GM18499 (cell line): Measurements from ENCODE around the gene RNF133.

ENCODE experiments used
- ATAC-seq: cut with Tn5 transposase; IDR thresholded peaks from one replicate; pipeline ENCODE4 v1.9.1; 2021; ENCODE audit warnings: moderate number of reproducible peaks; ENCODE audit not compliant: insufficient read depth, unreplicated experiment

The RNF133 gene, protein sequence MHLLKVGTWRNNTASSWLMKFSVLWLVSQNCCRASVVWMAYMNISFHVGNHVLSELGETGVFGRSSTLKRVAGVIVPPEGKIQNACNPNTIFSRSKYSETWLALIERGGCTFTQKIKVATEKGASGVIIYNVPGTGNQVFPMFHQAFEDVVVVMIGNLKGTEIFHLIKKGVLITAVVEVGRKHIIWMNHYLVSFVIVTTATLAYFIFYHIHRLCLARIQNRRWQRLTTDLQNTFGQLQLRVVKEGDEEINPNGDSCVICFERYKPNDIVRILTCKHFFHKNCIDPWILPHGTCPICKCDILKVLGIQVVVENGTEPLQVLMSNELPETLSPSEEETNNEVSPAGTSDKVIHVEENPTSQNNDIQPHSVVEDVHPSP

DNA sequence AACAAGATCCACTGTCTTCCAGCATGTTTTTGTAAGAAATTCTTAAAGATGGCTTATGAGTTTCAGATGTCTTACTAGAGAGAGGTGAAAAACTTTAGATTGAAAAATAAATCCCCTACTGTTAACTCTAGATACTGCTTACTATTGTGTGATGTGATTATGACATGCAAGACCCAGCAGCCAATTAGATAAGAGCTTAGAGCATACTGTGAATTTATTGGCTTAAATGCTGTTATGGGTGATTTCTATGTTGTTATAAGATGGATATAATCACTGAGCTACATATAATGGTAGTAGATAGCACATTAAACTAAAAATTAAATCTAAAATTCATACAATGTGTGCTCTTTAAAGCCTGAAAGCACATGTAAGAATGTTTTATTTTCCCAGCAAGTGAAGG is at the start of gene RNF133:
Gene RNF133 (minus strand): TSS at position 101 of the 400 bp plus-strand sequence. CDS start 199 bp downstream, outside the sequence.
- no peak for ATAC-seq

DNA sequence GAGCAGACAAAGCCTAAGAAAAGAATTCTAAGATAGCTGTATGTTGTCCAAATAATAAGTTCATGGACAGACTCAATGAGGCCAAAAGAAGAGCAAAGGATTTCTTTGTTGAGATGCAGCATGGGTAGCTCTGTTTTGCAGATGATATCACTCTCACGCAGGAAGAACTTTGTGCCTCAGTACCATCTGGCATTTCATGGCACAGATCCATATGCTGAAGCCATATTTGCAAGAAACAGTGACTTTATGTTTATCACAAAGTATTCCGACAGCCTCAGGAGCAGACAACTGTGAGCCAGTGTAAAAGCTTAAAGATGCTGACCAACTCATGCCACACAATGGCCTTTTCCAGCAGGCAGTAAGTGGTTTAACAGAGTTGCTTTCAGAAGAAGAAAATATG is 49.3 kb upstream of the RNF133 start:
- no peak for ATAC-seq

DNA sequence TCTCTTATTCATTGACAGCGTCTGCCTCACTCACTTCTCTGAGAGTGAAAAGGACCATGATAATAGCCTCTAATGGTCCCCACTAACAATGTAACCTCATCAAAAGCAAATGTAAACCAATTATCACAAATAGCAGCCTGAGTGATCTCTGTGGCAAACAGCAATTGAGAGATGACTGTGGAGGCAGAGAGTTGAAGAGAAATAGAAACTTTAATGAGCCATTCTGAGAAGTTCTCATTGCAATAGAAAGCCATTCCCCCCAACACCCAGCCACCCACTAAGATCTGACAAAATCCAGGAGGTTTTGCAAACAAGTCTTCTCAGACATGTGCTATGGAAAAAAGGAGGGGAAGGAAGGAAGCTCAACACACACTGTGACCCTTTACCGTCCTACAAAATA is 48.0 kb upstream of the RNF133 start:
- ATAC-seq: no peak

DNA sequence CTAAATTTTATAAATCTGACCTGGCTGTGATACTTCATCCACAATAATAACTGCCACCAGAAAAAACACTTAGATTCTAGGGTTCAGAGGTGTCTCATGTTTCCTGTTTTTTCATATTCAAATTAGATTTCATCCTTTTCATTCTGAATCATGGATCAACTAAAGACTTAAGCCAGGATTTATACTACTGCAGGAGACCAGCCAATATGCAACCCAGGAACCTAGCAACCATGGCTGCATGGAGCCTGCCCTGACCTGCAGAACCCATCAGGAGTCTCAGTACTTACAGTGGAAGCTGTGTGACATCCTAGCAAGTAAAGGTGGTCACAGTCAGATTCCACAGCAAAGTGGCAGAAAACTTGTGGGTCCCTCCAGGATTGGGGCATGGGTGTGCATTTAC is 44.3 kb upstream of the RNF133 start:
- no peak for ATAC-seq

DNA sequence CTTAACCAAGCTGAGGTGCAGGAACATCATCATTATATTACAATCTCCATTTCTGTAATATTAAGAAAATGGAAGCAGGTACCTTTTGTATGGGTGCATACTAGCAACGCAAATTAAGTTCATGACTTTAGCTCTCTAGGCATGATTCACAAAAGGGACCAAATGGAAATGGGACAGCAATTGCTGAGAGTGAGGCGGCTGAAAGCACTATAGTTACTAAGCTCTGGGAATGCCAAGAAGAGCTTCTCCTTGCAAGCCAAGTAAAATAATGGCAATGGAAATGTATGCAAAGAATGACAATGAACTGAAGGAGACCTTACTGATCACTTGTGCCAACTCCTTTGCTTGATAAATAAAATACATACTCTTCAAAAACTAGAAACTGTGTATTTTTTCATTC is 40.0 kb upstream of the RNF133 start:
- no peak for ATAC-seq

DNA sequence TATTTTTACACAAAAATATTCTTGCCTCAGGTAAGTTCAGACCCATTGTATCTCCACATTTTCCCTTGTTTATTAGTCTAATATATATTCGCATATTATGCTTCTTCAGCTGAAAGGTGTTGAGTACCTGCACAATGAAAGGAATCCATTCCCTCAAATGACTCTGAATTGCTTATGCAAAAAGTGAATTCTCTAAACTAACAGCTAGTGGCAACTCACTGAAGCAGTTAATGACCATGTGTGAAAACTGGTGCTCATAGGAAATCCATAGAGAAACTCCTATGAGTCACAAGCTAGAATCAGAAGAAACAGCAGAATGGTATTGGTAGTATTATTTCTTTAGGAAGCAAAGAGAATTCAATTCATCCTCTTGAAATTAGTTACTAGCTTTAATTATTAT is 37.3 kb upstream of the RNF133 start:
- ATAC-seq: no peak

DNA sequence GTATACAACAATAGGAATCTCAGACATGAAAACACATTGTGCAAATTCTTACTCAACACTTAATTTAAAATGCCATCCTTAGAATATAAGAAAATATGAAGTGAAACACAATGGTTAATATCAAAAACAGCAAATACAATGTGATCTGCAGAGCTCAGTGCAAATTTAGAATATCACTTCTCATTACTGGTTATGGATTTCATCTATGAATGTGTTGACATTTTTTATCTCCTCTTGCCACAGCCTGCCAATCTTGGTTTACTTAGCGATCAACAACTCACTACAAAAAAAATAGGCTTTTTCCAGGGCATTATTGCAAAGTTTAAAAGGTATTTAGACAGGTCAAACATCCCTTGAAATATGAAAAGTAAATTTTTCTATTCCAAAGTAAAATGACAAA is 28.8 kb upstream of the RNF133 start:
- ATAC-seq: no peak

DNA sequence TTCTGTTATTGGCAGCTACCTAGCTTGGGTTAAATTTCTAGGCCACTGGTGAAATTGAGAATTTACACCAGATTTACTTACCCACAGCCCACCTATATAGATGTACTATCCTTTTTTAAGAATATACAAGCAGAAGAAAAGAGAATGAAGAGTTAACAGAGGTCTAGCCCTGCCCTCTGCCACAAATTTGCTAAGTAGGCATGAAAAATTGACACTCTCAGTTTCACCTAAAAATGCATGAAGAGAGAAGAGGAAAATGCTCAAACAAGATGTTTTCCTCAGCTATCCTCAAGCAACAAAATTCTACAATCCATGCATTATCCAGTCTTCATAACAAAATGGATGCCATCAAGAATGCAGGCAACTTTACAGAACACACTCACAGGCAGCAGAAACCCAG is 28.4 kb upstream of the RNF133 start:
- no peak for ATAC-seq

DNA sequence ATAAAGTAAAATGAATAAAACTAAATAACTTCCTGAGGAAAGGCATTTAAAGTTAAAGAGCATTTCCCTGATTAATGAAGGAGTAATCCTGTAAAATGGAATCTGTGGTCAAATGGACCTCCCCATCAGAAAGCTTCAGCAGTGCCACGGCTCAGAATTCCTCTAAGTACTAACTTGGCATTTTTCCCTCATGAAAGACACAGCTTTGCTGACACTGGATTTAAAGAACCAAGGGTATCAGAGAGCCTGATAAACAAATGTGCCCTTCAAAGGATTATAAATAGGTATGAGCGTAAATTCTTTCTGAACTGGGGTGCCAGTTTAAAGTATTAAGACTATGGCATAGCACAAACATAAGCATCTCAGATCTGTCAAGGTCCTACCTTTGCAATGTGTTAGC is 28.0 kb upstream of the RNF133 start:
- ATAC-seq: no peak

DNA sequence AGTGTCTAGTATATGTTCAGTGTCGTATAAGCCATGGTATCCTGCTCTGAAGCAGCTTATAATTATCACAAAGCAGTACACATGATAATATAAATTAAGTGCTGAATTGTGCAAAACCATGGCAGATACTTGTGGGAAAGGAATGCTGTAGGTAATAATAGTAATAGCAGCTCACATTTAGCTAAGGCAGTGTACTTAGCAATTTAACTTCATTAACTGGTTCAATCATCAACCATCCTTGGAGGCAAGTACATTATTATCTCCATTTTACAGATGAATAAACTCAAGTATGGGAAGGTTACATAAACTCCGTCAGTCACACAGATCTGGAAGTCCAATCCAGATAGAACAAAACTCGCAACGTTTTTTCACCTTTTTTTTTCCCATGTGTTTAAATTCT is 25.4 kb upstream of the RNF133 start:
- ATAC-seq: no peak

DNA sequence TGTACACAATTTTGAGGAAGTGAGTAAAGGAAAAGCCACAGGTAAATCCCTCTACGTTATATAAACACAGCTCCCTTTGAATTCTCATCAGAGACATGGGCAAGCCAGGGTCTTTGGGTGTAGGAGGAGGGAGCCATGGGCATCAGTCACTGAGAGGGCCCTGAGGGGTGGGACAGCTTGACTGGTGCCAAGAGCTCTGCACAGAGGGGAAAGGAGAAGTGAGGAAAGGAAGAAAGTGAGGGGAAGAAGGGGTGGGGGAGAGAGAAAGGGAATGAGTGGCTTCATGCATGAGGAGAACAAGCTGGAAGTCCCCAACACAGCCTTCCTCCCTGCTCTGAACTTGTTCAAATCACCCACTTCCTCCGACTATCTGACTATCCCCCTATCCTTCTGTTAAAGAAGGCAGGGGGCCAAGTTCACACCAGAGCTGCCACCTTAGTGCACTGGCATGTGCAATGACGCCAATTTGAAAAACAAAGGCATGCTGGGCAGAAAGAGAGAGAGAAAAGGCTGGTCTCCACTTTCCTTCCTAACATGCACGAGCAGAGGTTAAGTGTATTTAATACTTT is 20.2 kb upstream of the RNF133 start:
- ATAC-seq: no peak

DNA sequence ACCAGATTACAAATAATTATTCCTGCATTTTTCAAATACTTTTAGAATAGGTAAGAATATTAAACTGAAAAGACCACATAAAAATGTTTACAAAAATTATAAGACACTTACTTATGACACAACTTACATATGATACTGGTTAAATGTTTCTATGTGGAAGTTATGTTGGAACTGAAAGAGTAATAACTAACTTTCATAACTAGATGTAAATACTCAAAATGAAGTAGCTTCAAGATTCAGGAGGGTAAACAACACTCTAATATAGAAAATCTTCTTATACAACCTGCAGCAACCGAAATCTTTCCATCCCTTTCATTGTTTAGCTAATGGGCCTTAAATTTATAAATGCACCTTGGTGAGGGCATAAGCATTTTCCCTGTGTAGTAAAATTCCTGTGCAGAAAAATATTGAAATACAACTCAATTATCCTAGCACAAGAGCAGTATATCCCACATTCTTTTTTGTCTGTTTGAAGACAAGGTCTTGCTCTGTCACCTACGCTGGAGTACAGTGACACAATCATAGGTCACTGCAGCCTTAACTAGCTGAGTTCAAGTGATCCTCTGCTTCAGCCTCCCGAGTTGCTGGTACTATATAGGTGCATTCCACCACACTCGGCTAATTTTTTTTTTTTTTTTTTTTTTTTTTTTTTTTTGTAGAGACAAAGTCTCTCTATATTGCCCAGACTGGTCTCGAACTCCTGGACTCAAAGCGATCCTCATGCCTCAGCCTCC is 18.6 kb upstream of the RNF133 start:
- no peak for ATAC-seq

DNA sequence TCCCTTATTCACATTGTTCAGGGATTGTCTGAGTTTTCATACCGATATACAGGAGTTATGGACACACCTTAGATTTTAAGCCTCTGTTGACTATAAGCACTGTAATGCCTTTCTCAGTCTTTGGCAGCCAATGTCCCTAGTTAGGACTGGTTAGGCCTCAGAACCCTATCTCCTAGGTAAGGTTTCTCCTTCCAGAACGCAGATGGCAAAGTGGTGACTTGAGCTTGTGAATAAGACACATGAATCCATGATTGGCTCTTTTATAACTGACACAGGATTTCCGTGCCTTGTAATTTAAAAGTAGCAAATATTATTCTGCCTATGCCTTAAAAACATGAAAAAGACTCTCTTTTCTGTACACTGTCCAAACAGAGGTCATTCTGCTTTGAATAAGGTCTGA is 16.3 kb upstream of the RNF133 start:
- ATAC-seq: no peak

DNA sequence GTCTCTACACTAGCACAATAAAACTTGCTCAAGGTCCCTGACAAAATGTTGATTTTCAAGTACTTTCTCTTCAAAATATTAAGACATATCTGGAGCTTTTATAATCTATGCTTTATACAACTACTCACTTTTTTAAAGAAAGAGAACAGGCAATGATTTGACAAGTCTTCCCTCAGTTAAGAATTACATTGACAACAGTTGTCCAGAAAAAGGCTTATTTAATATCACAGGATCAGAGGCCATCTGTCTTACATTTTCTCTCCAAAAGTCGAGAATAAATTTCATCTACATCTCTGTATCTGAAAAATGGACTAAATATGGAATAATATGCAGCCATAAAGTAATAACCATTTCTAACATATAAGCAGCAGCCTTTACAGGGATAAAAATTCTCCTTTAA is 12.0 kb upstream of the RNF133 start:
- ATAC-seq: no peak

DNA sequence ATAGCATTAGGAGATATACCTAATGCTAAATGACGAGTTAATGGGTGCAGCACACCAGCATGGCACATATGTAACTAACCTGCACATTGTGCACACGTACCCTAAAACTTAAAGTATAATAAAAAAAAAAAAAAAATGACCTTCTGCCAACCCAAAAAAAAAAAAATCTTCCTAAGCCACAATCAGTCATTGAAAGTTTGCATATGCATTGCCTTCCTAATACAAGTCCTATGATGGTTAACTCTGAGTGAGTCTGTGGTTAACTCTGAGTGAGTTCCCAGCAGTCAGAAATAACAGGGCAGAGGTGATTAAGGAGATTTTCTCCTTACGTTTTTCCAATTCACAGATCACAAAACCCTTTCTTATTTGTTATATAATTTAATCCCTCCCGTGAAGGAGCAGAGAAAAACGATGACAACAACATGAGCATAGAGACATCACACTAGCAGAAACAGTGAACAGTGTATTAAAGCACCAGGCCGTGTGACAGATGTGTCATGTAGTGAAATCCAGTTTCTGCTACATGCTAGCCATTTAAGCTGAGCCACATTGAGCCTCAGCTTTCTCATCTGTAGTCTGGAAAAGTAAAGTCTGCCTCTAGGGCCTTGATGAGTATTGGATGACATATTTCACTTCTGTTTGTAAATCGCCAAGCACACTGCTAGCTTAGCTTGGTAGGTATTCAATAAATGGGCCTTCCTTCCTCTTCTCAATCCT is 11.2 kb upstream of the RNF133 start:
- no peak for ATAC-seq

DNA sequence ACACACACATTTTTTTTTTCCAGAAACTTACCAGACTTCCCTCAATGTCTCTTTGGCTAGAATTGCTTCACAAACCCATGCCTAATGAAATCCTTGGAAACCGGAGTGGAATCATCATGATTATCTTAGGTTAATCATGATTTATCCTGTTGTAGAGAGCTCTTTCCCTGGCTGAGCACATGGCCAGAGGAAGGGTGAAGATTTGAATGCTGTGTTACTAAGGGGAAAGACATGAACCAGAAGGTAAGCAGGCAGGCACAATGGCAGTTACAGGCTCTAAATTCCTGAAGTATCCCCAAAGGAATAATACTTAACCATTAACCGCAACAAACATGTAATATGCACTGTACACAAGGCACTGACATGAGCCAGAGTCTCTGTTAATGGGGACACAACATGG is 7.9 kb upstream of the RNF133 start:
- no peak for ATAC-seq

DNA sequence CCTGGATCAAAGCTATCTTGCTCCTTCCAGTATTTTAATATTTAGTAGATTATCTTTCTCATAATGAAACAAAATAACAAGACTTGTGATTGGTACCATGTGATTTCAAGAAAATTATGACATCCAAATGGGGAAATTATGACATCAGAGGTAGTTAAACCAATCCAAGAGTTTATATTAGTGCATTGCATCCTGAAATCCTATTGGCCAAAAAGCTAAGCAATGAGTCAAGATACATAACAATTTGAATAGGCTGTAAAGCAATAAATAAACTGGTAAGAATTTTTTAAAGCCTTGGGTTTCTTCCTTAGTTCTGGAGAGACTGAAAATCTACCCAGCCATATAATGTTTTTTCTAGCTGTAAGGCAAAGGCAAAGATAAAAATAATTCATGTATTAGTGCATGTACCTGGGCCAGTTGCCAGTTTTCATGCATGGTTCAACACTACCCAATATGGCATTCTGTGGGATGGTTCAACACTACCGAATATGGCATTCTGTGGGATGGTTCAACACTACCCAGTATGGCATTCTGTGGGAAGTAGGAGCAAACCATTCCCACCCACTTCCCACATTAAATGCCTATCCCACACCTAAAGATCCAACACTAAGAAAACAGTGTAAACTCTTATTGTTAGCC is 4.1 kb upstream of the RNF133 start, which contains the start of gene RNF148:
Gene RNF148 (minus strand): TSS at position 51 of the 639 bp plus-strand sequence. CDS start 172 bp downstream, outside the sequence.
- ATAC-seq: no peak

DNA sequence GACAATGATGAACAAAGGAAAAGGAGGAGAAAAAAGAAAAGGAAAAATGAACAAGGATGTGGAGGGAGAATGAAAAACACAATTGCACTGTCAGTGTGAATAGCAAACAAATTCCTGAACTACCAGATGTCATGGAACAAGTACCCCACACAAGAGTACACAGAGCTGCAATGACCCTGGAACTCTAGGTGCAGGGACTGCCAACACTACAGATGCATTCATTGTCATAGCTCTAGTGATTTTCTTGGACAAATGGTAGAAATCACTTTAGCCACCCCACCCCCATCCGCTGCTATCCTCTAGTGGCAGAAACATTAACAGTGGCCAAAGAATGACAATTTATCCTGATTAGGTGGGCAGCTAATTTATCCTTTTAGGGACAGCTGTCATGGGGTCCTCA is 3.1 kb downstream of the RNF133 start:
- no peak for ATAC-seq

DNA sequence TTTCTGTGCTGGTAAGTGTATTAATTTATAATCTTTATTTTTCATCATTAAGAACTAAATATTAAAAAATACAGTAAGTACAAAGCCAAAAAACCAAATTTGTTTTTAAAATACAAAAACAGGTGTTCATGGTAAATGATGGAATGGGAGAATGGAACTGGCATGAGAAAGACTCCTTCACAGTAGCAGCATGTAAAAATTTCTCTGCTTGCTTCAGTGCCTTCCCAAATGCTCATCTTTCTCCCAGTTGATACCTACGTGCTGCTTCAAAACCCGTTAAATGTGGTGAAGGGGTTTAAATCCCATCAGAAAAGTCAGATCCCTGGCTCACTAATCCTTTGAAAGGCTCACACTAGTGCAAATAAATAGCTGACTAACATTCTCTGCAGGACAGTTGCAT is 4.2 kb downstream of the RNF133 start:
- no peak for ATAC-seq

DNA sequence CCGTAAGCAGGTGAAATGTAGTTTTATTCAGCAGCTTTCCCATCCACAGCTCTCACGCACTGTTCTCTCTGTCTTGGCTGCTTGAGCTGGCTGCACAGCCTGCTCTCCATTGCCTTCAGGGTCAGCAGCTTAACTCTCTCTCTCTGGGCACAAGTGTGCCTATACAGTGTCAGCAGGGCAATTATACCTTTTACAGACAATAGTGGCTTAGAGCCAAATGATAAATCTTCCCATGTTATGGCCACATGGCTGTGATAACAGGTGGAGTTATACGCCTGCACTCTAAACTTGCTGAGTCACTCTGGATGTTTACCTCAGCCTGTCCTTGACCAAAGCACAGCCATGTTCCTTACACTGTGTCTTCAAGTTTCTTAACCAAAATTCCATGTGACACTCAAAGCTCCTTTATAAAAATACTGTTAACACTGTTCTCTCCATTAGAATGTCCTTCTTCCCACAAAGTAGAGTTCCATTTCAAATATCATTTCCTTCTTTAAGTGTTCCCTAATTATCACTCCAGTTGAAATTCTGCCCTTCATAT is 6.1 kb downstream of the RNF133 start:
- no peak for ATAC-seq
